K562 (cell line): ENCODE measurements around the gene ANKZF1. TPM values are rescaled to one million over a fixed set of nuclear protein-coding genes. Genes with fewer than 3 reads are reported as not detected.
A peak's percentile ranks its signal among the peaks of the same experiment; 100 is the strongest.
"Not testable (repeated sequence)": the region's sequence is repeated elsewhere in the genome, so short reads cannot be mapped to it uniquely, and the experiment has no call there.

Experiments
- ATAC-seq: fragments of 200-7000 bp; cut with Tn5 transposase; 3 replicates; pipeline ENCODE4 v1.9.1; 2020; ENCODE audit warnings: moderate library complexity
- BruUV-seq: library from RNA; stranded (reverse); fragments of 400-500 nt; replicated peaks from 2 replicates; lab custom pipeline; 2021; lab: Mats Ljungman, UMichigan
- CTCF ChIA-PET: fragments of 300-600 bp; formaldehyde crosslinking; extraction: SDS; loops from one replicate; lab custom pipeline; 2021; ENCODE audit warnings: low intra/inter-chr PET ratio; lab: Yijun Ruan, JAX
- POLR2A ChIA-PET: fragments of 300-600, 350-650 bp; sonication (Branson Sonifier 250); formaldehyde crosslinking; extraction: SDS; loops from one replicate; lab custom pipeline; 2021; ENCODE audit warnings: antibody characterized with exemption, inconsistent platforms; lab: Yijun Ruan, JAX
- DNase-seq, 4 experiments: peaks; one replicate each; pipeline versions ENCODE4 v3.0.0 to v3.0.0-alpha.2; 2011 to 2018; ENCODE audit warnings: low spot score in 3 of 4, mixed read lengths in 3 of 4; ENCODE audit errors: extremely low read depth in 1 of 4
- FAIRE-seq: peaks from 2 replicates; lab custom pipeline; 2011; peaks lifted over from hg19 to GRCh38; lab: Jason Lieb, UNC
- H2AFZ ChIP-seq: 2 replicates; pipeline ENCODE4 v1.6.0; 2011; ENCODE audit warnings: low read depth, low read length, control low read depth, inconsistent platforms
- H3K27ac ChIP-seq: fragments of 200-600 bp; 3 replicates; pipeline ENCODE4 v1.8.0; 2011; ENCODE audit warnings: low read depth, mild to moderate bottlenecking, control low read depth, inconsistent platforms, low read length, moderate library complexity, mixed read lengths; ENCODE audit errors: extremely low read depth
- H3K27me3 ChIP-seq, 2 experiments: fragments of 300-600 bp in 1 of 2; 2 replicates in 1 of 2; 3 replicates in 1 of 2; pipeline versions ENCODE4 v1.6.0 to v1.8.0; 2011; ENCODE audit warnings: inconsistent platforms in 2 of 2, low read length in 2 of 2, mild to moderate bottlenecking in 1 of 2, mixed read lengths in 1 of 2, moderate library complexity in 1 of 2; ENCODE audit not compliant: control insufficient read depth in 2 of 2, insufficient read depth in 2 of 2
- H3K36me3 ChIP-seq: fragments of 300-600 bp; 3 replicates; pipeline ENCODE4 v1.8.0; 2011; ENCODE audit warnings: mild to moderate bottlenecking, low read length, inconsistent platforms; ENCODE audit not compliant: control insufficient read depth, insufficient read depth
- H3K4me1 ChIP-seq, 2 experiments: fragments of 200-600 bp in 1 of 2; replicated peaks in 1 of 2; 2 replicates in 1 of 2; 3 replicates in 1 of 2; pipeline versions ENCODE4 v1.5.1 to v1.8.0; 2011; ENCODE audit warnings: inconsistent platforms in 2 of 2, low read length in 2 of 2, mild to moderate bottlenecking in 1 of 2, mixed read lengths in 1 of 2, moderate library complexity in 1 of 2; ENCODE audit not compliant: control insufficient read depth in 2 of 2, insufficient read depth in 2 of 2
- H3K4me2 ChIP-seq: 2 replicates; pipeline ENCODE4 v1.6.1; 2011; ENCODE audit warnings: low read length, control low read depth, inconsistent platforms, mixed read lengths; ENCODE audit not compliant: insufficient read depth
- H3K4me3 ChIP-seq: fragments of 200-600 bp; sonication (generic), shearing (Covaris generic); 2 replicates; pipeline ENCODE4 v1.5.1; 2016; ENCODE audit warnings: control low read depth, inconsistent platforms
- H3K79me2 ChIP-seq: fragments of 200-600 bp; 3 replicates; pipeline ENCODE4 v1.8.0; 2011; ENCODE audit warnings: low read length, inconsistent platforms; ENCODE audit not compliant: control insufficient read depth, insufficient read depth
- H3K9ac ChIP-seq, 2 experiments: 2 replicates each; pipeline versions ENCODE4 v1.6.0 to v1.6.1; 2011; ENCODE audit warnings: low read depth in 2 of 2, low read length in 2 of 2, control low read depth in 1 of 2, inconsistent platforms in 1 of 2, mild to moderate bottlenecking in 1 of 2, mixed read lengths in 1 of 2; ENCODE audit not compliant: insufficient read depth in 1 of 2
- H3K9me1 ChIP-seq: one replicate; pipeline ENCODE4 v1.6.0; 2011; ENCODE audit warnings: inconsistent platforms, mild to moderate bottlenecking, low read length, moderate library complexity; ENCODE audit not compliant: control insufficient read depth, insufficient read depth
- H3K9me3 ChIP-seq: replicated peaks from 2 replicates; pipeline ENCODE4 v1.5.1; 2011; ENCODE audit warnings: low read depth, low read length, inconsistent platforms; ENCODE audit not compliant: control insufficient read depth, insufficient read depth
- H4K20me1 ChIP-seq: replicated peaks from 2 replicates; pipeline ENCODE4 v1.6.1; 2011; ENCODE audit warnings: low read length, inconsistent platforms, mixed read lengths; ENCODE audit not compliant: control insufficient read depth, insufficient read depth
- DNMT1 ChIP-seq: fragments of 450-650 bp; IDR thresholded peaks from 2 replicates; pipeline ENCODE4 v1.6.1; 2016; ENCODE audit warnings: antibody characterized with exemption, mild to moderate bottlenecking
- FOXK2 ChIP-seq, 2 experiments: fragments of 450-650 bp; IDR thresholded peaks in 1 of 2; conservative IDR thresholded peaks in 1 of 2; 2 replicates each; pipeline ENCODE4 v1.6.1; 2016; ENCODE audit warnings: low read depth in 2 of 2, mild to moderate bottlenecking in 1 of 2
- KDM5B ChIP-seq: fragments of 200-600 bp; sonication (generic); IDR thresholded peaks from 2 replicates; pipeline ENCODE4 v1.6.1; 2012; ENCODE audit warnings: low read depth, mild to moderate bottlenecking, moderate library complexity, low read length, control low read depth, inconsistent platforms; ENCODE audit not compliant: insufficient replicate concordance
- NELFE ChIP-seq: IDR thresholded peaks from 2 replicates; pipeline ENCODE4 v1.6.1; 2011; ENCODE audit warnings: mild to moderate bottlenecking; ENCODE audit not compliant: insufficient read depth, insufficient read length
- NFYB ChIP-seq: IDR thresholded peaks from 2 replicates; pipeline ENCODE4 v1.6.1; 2011; ENCODE audit warnings: mild to moderate bottlenecking, moderate library complexity; ENCODE audit not compliant: insufficient read length; ENCODE audit errors: extremely low read depth
- POLR2A ChIP-seq: fragments of 450-650 bp; conservative IDR thresholded peaks from 2 replicates; pipeline ENCODE4 v1.6.1; 2016
- SETDB1 ChIP-seq: IDR thresholded peaks from one replicate; pipeline ENCODE4 v1.6.1; 2012; ENCODE audit warnings: low read length, control low read depth, inconsistent platforms
- SUPT5H ChIP-seq: fragments of 450-650 bp; IDR thresholded peaks from 2 replicates; pipeline ENCODE4 v1.6.1; 2016
- WGBS: fragments of 100-300 bp; shearing (Covaris generic); methylation state at CpG from one replicate; pipeline ENCODE4 v1.1.6; 2016; ENCODE audit warnings: low coverage, mixed read lengths; ENCODE audit not compliant: insufficient coverage; ENCODE audit errors: missing lambda C conversion rate; 5-methylcytosine and 5-hydroxymethylcytosine counted together
- in situ Hi-C: fragments of 300-500 bp; cut with MboI; formaldehyde crosslinking; loops from 4 replicates; pipeline ENCODE4 v1.15.0; 2018; ENCODE audit warnings: inconsistent platforms, mixed read lengths
- intact Hi-C: fragments of 100-400 bp; cut with micrococcal nuclease; formaldehyde crosslinking; loops from 2 replicates; pipeline ENCODE4 v1.14.2; 2022
- polyA plus RNA-seq, 8 experiments: library from polyadenylated mRNA; depleted of rRNA in 4 of 8; stranded (reverse) in 5 of 8; unstranded in 3 of 8; fragments of >200 nt; fragmentation: Nextera tagmentation in 2 of 8; fragmentation: Illumina TruSeq in 1 of 8; extraction: Ambion mirVana in 2 of 8; extraction: Trizol in 1 of 8; gene quantifications; 2 replicates each; pipeline versions ENCODE4 v1.2.1 to v1.2.3, GENCODE V29; 2011 to 2014; ENCODE audit warnings: inconsistent platforms in 1 of 8, missing spikeins in 1 of 8
- total RNA-seq, 7 experiments: library from RNA; depleted of rRNA in 6 of 7; stranded (reverse); fragments of >200 nt in 6 of 7; fragmentation: Illumina TruSeq in 2 of 7; extraction: Trizol in 2 of 7; gene quantifications; 2 replicates each; pipeline versions ENCODE4 v1.2.1 to v1.2.3, GENCODE V29; 2011 to 2021; ENCODE audit warnings: low replicate concordance in 1 of 7

Gene ANKZF1
- total and polyA plus RNA-seq, 9 of the 15 experiments (the other 6 are each of a cell fraction or from before 2014, with no cell fraction given) = 3.1 to 60.6 (median 31.0) TPM

GRCh38 chr2:219199470-219200211 is 30.0 kb upstream of the ANKZF1 start (continued):
- TF ChIP-seq FOXK2 (conservative IDR thresholded peaks at IDR 0.05 in 1 of 2, IDR thresholded peaks at IDR 0.05 in 1 of 2; ENCODE audit: low read depth in 2 of 2) (no peak), NELFE (no peak), SETDB1 (no peak), DNMT1 (no peak)

GRCh38 chr2:219200502-219201326 is 28.9 kb upstream of the ANKZF1 start:
- H3K79me2 ChIP-seq, H3K9me3 ChIP-seq, H3K27me3 ChIP-seq, H3K36me3 ChIP-seq, in situ Hi-C loops, H3K9me1 ChIP-seq, H4K20me1 ChIP-seq, H3K4me3 ChIP-seq, POLR2A ChIA-PET, intact Hi-C loops, H3K27ac ChIP-seq, H3K4me1 ChIP-seq, H3K9ac ChIP-seq, CTCF ChIA-PET, FAIRE-seq, DNase-seq, ATAC-seq, H3K4me2 ChIP-seq: not testable (repeated sequence)
- peak overlapping the region; percentile 39; the same call in 1 of the 2 replicates for H2AFZ ChIP-seq
- TF ChIP-seq KDM5B = peak; percentile 28
- peak; percentile 50 for TF ChIP-seq SUPT5H
- peak; percentile 28 for TF ChIP-seq NFYB
- peak; percentile 70 for TF ChIP-seq POLR2A
- BruUV-seq = TSS peak; percentile 98
- WGBS = 75% methylated on average over 22 of the region's 26 CpGs

GRCh38 chr2:219201331-219201730 is 28.3 kb upstream of the ANKZF1 start:
- CTCF ChIA-PET, BruUV-seq, H3K4me3 ChIP-seq, H3K9me3 ChIP-seq, H2AFZ ChIP-seq, in situ Hi-C loops, H3K4me1 ChIP-seq, POLR2A ChIA-PET, H3K36me3 ChIP-seq, H3K79me2 ChIP-seq, H3K4me2 ChIP-seq, H3K9me1 ChIP-seq, DNase-seq, intact Hi-C loops, H4K20me1 ChIP-seq, H3K27ac ChIP-seq, FAIRE-seq, ATAC-seq, H3K9ac ChIP-seq, H3K27me3 ChIP-seq: not testable (repeated sequence)
- 89% methylated on average over 6 of the region's 21 CpGs for WGBS
